ENCODE data around the gene ATP8B3.

Gene ATP8B3, protein sequence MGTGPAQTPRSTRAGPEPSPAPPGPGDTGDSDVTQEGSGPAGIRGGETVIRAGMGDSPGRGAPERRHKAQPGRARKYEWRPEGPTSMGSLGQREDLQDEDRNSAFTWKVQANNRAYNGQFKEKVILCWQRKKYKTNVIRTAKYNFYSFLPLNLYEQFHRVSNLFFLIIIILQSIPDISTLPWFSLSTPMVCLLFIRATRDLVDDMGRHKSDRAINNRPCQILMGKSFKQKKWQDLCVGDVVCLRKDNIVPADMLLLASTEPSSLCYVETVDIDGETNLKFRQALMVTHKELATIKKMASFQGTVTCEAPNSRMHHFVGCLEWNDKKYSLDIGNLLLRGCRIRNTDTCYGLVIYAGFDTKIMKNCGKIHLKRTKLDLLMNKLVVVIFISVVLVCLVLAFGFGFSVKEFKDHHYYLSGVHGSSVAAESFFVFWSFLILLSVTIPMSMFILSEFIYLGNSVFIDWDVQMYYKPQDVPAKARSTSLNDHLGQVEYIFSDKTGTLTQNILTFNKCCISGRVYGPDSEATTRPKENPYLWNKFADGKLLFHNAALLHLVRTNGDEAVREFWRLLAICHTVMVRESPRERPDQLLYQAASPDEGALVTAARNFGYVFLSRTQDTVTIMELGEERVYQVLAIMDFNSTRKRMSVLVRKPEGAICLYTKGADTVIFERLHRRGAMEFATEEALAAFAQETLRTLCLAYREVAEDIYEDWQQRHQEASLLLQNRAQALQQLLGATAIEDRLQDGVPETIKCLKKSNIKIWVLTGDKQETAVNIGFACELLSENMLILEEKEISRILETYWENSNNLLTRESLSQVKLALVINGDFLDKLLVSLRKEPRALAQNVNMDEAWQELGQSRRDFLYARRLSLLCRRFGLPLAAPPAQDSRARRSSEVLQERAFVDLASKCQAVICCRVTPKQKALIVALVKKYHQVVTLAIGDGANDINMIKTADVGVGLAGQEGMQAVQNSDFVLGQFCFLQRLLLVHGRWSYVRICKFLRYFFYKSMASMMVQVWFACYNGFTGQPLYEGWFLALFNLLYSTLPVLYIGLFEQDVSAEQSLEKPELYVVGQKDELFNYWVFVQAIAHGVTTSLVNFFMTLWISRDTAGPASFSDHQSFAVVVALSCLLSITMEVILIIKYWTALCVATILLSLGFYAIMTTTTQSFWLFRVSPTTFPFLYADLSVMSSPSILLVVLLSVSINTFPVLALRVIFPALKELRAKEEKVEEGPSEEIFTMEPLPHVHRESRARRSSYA (N-terminal part only)

DNA sequence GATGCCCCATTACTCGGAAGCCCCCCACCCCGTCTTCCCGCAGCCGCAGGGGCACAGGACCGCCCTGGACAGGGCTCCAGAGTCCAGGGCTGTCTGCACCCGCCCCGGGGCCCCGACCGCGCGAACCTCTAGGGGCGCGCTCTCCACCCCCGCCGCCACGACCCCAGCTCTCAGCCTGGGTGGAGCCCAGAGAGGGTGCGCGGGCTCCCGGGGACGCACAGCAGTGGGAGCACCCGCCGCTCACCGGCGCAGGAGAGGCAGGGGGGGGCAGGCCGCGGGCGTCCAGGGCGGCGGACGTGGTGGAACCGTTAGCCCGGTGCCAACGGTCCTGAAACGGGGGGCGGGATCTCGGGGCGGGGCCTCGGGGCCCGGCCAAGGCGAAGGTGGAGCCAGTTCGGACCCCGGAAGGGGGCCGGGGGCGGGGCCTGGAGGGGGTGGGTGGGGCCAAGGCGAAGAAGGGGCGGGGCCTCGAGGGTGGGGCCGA lies at the start of gene ATP8B3:
Gene ATP8B3, minus strand, starts transcription at position 335 of the 484 bp plus-strand sequence. CDS start 540 bp downstream, outside the sequence.
- DNase-seq, result no peak

GRCh38 chr19:1861599-1862031 lies 49.5 kb upstream of the ATP8B3 start:
- no peak for DNase-seq

DNA sequence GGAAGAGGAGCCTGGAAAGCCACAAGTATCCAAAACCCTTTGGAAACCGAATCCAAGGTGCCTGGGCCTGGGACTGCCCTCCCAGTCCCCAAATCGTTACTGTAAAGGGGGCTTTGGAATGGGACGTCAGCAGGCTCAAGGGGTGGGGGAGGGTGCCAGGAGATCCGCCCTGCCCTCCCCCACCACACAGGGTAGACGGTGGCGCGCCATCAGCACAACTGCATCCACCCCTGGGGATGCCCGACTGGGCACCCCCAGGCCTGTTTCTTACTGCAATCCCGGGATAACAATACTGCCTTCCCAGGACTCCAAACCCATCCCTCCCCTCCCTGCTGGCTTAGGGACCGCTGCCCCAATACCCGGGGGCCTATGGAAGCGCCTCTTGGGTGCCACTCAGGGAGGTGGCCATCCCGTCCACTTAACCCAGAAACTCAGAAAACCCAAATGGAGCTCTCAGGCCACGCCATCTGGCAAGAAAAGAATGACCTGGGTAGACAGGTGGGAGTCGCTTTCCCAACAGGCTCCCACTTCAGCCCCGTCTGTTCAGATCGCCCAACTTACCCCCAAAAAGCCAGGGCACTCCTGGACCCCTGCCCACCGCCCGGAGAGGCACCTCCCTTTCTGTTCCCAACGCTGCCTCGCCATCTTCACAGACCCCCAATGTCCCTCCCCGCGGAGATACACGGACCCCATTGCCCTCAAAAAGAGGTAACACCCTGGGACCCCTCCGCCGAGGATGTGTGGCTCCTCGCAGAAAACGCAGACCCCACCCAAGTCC lies 48.9 kb upstream of the ATP8B3 start:
- no peak for DNase-seq

GRCh38 chr19:1860042-1860775 lies 48.1 kb upstream of the ATP8B3 start:
- no peak for DNase-seq

- DNase-seq, result no peak
Observed at GRCh38 chr19:1859331-1859781, 47.3 kb upstream of the ATP8B3 start.

DNA sequence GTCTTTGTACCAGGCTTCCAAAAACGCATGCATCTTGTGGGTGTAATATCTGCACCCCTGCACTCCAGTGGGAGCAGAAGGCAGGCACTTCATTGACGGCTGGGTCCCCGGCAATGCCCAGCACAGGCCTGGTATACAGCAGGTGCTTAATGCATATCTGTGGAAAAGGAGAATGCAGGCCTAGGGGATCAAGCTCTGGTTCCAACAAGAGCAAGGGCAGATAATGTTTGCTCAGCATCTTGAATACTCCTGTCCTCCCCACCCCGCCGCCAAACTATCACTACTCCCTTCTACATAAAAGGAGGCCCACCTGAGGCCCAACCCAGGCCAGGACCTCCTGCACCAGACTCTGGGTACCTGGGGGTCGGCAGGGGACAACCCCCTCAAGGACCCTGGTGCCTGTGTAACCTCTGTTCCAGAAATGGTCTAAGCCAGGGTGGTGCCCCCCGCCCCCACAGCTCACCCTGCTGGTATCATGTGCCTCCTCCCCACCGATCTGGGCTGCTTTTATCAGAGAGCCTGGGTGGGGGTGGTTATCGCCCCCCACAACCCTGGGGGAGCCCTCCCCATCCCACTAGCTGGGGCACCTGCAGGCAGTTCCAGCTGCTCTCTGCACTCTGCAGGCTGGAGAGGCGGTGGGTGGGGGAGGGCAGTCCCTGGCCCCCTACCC lies 46.5 kb upstream of the ATP8B3 start:
- DNase-seq, result no peak

- no peak for DNase-seq
Observed at GRCh38 chr19:1857648-1858326, 45.7 kb upstream of the ATP8B3 start.

DNA sequence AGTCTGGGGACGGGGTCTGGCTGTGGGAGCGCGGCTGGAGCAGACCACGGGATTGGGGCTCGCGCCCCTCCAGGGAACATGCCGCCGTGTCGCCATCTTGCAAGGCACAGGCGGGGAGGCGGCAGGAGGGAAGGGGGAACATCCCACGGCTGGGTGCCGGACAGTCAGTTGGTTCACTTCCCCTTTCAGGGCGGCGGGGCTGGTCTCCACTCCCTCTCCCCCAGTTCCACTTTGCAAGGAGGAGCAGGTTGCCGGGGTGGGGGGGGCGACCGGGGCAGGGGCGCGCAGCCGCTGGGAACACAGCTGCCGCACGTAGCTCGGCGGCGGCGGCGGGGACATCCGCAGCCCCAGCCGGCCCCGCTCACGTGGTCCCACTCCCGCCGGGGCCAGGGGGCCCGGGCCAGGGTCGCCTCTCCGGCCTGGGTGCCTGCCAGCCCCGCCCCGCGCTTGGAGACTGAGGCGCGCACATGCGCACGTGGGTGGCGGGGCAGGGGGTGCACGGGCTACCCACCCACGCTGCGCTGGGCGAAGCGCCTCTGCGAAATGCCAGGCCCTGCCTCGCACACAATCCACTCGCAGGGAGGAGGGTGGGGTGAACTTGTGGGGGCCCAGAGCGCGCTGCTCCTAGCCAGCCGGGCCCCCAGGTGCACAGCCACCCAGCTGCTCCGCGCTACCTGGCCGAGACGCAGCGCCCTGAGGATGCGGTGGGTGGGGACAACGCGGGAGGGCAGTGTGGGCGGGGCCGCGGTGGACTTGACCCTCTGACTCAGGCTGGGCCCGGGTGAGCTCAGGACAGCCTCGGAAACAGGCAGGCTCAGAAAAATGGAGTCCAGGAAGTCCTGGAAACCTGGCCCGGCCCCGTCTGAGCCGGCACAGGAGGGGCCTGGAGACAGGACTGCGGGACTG lies 44.9 kb upstream of the ATP8B3 start:
- no peak for DNase-seq

GRCh38 chr19:1856345-1856697 lies 44.2 kb upstream of the ATP8B3 start:
- DNase-seq, result no peak

- no peak for DNase-seq
Observed at GRCh38 chr19:1855828-1856255, 43.8 kb upstream of the ATP8B3 start.

DNA sequence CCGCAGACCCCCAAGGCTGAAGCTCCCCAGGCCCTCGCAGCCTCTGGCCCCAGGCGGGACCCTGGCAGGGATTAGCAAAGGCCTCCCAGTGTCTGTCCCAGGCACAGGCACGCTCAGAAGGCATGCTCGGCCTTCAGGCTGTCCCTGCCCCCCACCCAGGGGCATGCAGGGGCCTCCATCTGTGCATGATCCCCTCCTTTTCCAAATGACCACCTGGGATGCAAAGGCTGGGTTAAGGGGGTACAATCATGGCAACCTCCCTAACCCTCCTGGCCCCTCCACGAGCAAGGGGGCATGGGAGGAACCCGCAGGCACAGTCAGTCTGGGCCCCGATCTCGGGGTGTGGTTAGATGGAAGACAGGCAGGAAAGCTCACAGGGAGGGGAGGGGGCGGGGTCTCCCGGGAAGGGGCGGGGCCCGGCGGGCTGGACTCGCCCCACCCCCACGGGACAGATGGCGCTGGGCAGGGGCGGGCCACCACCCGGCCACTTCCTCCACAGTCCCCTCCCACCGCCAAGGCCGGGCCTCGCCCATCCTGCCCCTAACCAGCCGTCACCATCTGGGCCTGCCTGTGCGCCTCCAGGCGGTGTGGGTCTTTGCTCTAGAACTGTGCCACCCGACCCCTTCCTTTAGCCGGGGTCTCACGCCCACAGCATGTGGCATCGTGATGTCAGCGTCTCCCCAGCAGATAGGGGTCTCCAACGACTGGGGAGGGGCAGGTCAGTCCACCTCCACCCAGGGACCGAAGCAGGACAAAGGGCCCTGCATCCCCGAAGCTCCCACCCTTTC lies 43.2 kb upstream of the ATP8B3 start:
- DNase-seq, result no peak

- DNase-seq, result no peak
Observed at GRCh38 chr19:1854542-1855039, 42.5 kb upstream of the ATP8B3 start.

GRCh38 chr19:1854039-1854541 lies 42.0 kb upstream of the ATP8B3 start:
- no peak for DNase-seq

- DNase-seq, result no peak
Observed at GRCh38 chr19:1853295-1854038, 41.4 kb upstream of the ATP8B3 start.

DNA sequence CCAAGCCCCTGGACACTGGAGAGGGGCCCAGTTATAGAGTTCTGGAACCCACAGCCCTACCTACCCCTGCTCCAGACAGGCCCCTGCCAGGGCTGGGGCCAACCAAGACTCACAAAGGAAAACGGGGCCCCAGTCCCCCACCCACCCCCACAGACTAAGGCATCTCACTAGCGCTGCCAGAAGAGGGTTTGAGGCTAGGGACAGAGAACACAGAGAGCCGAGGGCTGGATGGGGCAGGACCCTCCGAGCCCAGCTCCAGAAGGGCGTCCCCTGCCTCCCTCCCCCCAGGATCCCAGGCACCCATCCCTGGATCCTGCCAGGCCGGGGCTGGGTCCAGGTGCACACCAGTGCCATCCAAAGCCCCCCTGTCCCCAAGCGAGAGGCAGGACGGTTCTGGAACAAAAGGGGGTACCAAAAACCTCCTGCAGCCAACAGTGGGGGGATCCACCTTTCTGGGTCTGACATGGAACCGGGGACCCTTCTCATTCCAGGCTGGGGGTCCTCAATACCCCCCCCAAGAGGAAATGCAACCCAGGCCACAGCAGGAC lies 40.6 kb upstream of the ATP8B3 start:
- DNase-seq, result no peak

All from NCI-H2081 treated with DMSO at 0.1 percent for 48 hours (cell line).